CMK (cell line): Measurements from ENCODE around the gene MFAP3.
A peak's percentile ranks its signal among the peaks of the same experiment; 100 is the strongest.
"Not testable (repeated sequence)": the region's sequence is repeated elsewhere in the genome, so short reads cannot be mapped to it uniquely, and the experiment has no call there.

Experiments used
- DNase-seq: peaks from one replicate; pipeline ENCODE4 v3.0.0-alpha.2; 2010; ENCODE audit warnings: low read depth

MFAP3 gene

DNA sequence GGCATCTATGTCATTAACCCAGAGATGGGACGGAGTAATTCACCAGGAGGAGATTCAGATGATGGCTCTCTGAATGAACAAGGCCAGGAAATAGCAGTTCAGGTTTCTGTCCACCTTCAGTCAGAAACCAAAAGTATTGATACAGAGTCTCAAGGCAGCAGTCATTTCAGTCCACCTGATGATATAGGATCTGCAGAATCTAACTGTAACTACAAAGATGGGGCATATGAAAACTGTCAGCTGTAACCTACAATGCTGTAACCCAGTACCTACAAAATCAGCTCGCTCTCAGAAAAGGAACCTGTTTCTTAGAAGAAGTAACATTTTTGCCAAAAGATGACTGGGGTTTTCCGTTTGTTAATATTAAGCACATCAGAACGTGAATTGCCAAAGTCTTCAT is 14.7 kb downstream of the MFAP3 start:
- DNase-seq, result no peak

DNA sequence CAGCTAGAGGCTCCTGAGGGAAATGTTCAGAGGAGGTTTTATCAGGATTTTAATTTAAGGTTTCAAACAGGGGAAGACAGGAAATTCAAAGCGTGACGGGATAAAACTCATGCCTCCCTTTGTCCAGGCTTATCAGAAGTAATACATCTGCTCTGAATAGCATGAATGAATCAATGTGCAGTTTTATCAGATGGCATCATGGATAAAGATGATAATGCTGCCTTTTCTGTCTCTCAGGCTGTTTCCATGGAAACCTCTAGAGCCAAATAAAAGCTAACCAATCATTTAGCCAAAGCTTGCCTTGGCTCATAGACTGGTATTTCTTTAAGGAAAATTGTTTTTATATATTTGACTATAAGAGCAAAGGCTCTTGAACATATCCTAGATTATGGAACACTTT is 16.4 kb downstream of the MFAP3 start:
- DNase-seq, result no peak

DNA sequence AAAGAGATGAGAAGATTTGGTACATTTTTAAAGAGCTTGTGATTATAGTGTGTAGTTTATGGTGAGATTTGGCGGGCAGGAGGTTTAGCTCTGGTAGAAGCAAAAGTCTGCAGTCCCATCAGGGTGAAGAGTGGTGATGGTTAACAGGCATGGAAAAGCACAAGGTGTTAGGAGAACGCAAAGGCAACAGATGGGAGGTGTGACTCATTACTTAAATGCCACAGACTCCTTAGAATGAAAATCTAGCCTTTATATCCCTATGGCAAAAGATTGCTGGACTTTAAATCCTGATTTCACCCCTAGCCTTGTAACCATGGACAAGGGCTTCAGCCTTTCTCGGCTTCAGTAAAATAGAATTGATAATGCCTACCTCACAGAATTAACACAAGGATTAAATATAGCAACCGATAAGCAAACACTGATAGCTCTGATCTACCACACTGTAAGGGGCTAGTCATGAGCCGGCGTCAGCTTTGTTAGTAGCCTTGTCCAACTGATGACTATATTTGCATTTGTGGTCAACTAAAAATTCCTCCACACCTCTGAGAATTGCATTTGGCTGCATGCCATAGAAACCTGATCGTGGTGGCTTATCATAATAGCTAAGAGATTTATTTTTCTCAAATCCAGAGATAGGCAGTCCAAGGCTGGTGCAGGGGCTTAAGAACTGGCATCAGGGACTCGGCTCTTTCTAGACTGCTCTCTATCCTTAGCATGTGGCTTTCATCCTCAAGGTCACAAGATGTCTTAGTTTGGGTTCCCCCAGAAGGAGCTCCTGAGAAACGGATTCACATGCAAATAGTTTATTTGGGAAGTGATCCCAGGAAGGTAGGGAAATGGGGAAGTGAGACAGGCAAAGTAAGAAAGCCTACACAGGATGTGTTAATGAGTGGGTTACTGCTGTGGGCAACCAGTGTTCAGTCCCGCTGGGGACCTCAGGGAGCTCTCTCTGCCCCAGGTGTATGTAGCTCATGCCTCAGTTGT is 19.6 kb downstream of the MFAP3 start:
- no peak for DNase-seq

DNA sequence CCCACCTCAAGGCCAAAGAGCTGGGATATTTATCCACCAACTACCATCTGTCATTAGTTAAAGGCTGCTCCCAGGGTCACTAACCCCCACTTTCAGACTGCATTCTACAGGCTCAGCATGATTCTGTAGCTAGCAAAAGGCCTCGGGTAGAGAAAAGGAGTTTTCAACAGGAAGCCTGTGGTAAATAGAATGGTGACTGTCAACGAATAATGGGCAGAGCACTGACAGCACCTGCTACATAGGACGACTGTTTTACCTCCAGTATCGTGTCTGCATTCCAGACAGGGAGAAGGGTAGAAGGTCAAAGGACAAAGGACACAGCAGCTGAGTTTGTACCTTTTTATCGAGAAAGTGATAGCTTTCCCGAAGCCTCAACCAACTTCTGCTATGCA is 20.3 kb downstream of the MFAP3 start:
- DNase-seq, result no peak

DNA sequence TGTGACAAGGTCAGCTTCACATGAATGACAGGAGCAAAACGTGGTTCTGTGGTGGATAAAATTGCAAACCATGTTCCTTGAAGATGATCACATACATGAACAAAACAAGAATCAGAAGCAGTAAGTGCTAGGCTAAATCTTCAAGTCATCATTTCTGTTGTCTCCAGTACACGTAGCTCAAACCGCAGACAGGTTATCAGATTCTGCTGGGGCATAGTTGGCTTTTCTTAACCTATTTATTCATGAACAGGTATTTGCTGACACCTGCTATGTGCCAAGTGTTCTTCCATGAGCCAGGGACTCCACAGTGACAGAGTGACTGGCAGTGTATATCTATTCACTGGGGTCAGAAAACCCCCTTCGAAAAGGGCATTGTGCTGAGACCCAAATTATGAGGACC is 20.8 kb downstream of the MFAP3 start:
- no peak for DNase-seq

DNA sequence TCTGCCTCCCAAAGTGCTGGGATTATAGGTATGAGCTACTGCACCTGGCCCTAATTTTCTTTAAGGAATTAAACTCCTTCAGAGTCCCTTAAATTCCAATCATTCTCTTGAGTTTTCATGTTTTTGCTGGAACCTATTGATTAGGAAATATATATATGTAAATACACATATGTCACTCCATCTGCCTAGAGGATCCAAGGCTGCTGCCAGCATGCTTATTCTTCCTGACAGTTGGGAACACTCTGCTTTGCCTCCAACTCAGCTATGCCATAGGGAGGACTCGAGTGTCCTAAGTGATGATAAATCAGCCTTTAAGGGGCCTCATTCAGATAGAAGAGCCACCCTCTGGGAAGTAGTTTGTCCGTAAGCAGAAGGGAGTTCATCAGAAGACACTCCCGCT is 21.8 kb downstream of the MFAP3 start:
- DNase-seq, result no peak

DNA sequence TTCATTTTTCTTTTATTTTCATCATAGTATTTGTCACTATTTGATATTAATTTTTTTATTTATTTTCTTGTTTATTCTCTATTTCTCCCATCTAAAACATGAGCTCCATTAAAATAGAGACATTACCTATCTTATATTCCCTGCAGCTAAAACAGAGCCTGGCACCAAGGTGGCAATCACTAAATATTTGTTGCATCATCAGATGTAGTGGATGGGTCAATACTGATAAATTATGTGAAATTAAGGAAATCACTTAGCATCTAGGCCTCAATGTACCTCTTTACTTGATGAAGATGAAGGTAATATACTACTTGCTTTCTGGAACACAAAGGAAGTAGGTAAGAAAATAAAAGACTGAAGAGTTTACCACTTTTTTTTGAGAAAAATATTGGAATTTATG is 24.6 kb downstream of the MFAP3 start:
- no peak for DNase-seq

DNA sequence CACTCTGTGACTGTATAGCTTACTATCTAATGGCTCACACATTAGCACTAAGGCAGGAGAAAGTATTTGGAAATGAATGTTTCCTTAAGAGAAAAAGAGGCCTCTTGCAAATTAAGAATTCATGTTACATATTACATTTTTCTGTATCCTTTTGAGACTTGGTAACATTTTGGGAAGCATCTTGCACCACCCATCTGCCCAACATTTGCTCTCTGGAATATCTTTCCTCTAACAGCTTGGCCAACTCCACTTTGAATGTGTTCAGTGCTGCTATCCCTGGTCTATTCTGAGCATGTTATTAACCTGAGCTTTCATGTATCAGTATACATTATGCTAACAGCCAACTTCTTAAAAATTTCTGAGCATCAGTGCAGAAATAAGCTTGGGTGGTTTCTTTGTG is 27.2 kb downstream of the MFAP3 start:
- no peak for DNase-seq

DNA sequence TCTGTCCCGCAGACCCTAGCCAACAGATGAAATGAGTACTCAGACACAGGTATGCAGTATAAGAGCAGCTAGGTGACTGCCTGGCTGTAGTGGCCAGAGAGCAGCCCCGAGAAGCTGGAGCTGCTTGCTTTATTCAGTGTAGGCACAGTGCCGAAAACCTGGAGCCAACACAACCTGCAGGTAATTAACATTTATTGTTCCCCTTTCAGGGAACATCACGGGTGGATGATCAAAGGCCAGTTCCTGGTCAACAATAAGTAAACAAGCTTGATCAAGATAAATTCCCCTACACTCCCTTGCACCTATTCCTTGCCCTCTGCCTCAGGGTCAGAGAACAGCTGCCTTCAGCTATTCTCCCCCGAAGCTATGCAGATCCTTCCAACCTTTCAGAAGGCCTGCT is 31.1 kb downstream of the MFAP3 start:
- DNase-seq, result not testable (repeated sequence)

DNA sequence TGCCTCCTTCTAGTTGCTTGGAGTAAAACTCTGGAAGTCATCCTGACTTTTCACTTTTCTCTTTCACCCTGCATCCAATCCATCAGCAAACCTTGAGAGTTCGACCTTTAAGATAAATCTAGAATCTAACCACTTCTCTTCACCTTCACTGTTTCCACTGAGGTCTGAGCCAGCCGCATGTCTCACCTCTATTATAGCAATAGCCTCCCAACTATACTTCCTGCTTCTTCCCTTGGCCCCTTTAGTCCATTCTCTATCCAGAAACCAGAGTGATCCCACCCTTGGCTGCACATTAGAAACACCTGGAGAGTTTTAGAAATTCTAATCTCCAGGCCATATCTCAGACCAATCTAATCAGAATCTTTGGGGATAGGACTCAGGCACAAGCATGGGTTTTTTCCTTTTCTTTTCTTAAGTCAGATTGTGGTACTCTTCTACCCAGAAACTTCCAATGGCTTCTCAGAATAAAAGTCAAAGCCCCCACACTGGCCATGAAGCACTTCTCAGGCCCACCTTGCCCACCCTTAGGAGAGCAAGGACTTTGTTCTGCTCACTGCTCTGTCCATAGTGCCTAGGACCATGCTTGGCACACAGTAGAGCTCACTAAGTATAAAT is 33.1 kb downstream of the MFAP3 start:
- no peak for DNase-seq

DNA sequence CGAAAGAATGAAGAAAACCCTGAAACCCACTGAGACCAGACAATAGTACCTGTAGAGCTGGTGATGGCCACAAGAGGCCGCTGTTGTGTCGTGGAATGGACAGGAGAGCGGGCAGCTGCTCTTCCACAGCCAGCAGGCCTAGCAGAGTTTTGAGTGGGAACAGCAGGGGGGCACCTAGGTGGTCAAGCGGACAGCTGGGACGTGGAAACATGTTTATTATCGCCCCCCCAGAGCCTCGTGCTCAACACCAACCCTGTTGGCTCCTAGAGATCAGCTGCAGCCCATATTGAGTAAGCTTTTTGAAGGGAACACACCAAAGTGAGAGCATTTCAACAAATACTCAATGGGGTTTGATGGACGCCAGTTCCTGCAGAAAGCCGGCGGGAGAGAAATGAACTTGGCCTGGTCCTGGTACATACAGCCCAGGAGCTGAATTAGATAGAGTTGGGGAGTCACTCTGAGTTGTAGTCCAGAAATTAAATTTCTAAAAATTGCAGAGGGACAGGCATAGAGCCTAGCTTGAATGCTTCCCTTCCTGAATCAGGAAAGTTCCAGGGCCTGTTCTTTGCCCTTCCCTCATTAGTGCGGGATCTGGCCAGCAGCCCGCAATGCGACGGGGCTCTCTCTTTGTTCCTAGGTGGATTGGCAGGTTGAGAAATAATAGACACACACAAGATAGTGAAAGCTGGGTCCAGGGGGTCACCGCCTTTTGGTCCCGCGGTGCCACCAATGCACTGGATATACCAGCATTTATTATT is 33.8 kb downstream of the MFAP3 start:
- DNase-seq, result peak; percentile 29

DNA sequence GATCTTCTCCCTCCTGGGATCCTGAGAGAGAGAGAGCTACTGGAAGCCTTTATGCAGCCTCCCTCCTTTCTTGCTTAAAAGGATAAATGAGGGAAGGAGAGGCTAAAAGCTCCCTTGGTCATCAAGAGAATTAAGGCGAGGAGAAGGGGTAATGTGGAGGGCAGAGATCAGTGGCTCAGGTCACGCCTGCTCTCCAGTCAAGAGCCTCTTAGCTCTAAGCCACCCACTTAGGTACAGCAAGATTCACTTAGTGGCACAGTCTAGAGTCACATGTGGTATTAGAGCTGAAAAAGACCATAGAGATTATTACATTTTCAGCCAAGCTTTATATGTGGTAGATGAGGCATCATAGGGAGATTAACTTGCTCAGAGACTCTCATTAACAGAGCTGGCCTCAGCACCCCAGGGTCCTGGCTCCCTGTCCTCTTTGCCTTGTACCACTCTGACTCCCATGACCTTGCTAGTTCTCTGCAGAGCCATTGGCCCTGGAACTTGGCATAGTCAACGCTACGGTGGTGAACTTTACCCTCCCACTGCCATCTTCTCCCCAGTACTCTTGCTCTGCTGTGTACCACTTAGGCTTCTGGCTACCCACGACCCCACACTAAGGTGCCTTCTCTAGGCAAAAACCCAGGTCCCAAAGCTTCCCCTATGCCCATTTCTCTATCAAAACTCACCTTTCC is 37.6 kb downstream of the MFAP3 start:
- DNase-seq, result no peak

DNA sequence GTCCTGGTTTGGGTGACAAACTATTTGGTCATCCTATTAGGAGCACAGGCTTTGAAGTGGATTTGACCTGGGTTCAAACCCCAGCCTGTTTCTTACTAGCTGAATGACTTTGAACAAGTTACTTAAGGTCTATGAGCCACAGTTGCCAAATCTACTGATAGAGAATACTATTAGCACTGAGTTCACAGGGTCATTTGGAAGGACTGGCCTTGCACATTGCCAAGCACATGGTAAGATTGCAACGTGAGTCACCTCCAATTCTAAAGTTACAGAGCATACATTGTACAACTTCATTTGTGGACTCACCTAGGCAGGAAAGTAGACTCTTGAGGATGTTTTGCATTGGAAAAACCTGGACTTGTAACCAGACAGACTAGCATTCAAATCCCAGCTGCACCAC is 38.9 kb downstream of the MFAP3 start:
- no peak for DNase-seq

DNA sequence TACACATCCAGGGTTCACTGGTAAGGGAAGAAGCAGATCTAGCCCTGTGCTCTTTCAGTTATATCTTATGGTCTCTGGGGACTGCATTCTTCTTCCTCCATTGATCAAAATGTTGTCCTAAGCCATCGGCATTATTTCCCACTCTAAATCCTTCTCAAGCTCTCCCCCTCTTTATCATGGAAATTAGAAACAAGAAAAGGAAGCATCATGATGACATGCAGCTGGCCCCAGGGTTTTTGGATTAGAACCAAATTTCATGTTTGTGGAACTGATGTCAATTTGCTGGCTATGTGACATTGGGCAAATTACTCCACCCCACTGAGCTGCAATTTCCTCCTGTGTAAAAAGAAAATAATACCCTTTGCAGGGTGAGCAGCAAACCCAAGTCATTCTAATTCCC is 39.5 kb downstream of the MFAP3 start:
- no peak for DNase-seq

DNA sequence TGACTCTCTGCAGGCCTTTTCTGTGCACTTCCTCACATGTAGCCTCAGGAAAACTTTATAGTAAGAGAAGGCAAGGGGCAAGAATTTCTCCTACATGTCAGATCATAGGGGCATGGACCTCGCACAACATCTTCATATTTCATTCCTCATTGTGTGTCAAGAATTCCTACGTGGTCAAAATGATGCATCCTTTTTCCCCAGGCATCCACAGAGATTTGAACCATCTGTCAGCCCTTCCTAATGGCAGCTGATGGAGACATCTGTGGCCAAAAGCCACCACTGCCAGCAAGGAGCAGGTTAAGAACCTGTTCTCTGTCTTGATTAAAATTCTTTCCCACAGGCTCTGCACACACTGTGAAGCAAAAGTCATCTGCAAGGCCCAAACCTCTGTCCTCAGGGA is 42.5 kb downstream of the MFAP3 start:
- no peak for DNase-seq

DNA sequence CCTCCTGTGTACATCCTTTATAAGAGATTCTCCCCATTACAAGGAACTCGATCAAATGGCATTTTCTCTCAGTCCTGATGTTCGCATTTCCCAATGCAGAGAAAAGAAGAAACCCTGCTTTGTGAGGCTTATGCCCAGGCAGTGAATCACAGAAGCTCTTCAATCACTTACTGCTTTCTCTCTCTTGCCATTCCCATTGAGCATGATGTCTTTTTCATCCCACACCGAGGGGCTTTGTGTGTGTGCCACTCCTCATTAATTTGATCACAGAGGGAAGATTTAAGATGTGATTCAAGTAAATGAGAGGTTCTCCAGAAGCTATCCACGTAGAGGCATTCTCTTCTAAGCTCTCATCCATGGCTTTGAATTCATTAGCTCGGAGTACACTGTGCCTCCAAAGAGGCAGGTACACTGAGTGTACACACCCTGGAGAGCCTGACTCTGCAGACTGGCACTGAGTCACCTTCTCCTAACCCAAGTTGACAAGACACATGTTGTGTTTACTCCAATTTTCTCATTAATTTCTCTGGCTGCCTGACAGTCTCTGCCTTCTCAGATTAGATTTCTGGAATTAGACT is 45.4 kb downstream of the MFAP3 start:
- DNase-seq, result no peak

DNA sequence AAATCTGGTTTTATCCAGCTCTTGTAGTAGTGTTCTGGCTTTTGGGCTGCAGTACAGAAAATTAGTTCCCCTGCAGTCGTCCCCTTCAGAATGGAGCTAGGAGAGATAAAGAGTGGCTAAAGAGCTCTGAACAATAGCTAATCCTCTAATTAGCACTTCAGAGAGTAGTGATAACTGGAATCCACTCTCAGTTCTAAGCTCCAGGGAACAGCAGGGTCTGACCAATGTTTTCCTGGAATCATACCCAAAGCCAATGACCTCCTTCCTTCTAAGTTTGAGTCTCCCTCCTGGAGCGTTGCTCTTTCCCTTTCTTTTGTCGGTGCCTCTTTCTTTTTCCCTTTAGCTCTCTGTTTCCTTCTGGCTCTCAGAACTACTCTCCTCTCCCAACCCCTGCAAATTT is 47.4 kb downstream of the MFAP3 start:
- DNase-seq, result no peak

DNA sequence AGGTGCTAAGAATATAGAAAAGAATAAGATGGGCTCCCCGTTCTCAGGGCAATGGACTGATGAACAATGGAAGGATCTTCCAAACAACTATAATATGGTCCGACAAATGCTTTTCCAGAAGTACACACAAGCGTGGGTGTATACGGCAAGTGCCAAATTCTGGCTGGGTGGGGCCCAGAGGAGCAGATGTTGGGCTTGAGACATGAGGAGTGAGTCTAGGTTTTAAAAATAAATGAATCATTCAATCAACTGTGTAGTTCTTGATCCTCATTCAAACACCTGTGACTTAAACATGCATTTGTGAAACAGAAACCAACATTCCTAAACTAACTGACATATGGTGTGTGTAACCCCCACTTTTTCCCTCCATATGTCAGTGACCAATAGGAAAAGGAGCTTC is 47.9 kb downstream of the MFAP3 start:
- DNase-seq, result no peak

DNA sequence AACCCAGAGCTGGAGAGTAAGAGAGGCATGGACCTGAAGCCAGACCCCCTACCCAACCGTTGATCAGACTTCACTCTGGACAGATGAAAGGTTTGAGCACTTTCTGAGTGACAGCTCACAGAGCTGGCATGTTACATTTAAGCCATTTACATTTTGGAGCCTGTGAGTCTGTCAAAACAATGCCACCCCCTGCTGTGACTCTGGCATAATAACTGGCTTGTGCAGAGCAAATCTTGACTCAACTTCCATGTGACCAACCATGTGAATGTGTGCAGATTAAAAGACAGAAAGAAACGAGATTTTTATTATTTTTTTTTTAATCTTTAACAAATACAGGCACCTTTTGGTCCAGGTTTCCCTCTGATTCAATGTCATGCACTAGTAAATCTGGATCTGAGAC is 48.5 kb downstream of the MFAP3 start:
- DNase-seq, result no peak

DNA sequence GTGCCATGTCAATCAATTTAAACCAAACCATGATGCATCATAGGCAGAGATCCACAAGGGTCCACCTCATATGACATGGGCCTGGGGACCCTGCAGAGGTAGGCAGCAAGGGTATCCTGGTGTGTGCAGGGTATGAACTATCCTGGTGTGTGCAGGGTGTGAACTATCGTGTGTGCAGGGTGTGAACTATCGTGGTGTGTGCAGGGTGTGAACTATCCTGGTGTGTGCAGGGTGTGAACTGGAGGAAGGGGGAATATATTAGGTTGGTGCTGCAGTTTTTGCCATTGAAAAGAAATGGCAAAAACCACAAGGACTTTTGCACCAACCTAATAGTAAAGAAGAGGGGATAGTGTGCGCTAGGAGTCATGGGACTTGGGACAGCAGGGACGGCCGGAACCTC is 50.0 kb downstream of the MFAP3 start:
- no peak for DNase-seq

DNA sequence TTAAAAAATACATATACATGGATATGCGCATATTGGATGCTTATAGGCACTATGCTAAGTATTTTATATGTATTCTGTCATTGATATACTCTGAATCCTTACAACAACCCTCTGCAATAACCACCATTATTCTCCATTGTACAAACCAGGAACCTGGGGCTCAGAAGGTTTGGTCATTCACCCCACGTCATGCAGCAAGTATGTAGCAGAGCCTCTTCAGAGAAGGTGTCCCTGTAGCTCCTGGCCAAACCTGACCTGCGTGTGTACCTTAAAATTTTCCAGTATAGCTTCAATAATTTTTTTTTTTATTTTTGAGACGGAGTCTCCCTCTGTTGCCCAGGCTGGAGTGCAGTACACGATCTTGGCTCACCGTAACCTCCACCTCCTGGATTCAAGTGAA is 51.9 kb downstream of the MFAP3 start:
- no peak for DNase-seq
